NCI-H2107 (cell line): ENCODE data around the gene GPR21.

ENCODE experiments used
- DNase-seq: peaks from one replicate; lab custom pipeline; 2025; lab: John Stamatoyannopoulos, UW

GPR21 gene

DNA sequence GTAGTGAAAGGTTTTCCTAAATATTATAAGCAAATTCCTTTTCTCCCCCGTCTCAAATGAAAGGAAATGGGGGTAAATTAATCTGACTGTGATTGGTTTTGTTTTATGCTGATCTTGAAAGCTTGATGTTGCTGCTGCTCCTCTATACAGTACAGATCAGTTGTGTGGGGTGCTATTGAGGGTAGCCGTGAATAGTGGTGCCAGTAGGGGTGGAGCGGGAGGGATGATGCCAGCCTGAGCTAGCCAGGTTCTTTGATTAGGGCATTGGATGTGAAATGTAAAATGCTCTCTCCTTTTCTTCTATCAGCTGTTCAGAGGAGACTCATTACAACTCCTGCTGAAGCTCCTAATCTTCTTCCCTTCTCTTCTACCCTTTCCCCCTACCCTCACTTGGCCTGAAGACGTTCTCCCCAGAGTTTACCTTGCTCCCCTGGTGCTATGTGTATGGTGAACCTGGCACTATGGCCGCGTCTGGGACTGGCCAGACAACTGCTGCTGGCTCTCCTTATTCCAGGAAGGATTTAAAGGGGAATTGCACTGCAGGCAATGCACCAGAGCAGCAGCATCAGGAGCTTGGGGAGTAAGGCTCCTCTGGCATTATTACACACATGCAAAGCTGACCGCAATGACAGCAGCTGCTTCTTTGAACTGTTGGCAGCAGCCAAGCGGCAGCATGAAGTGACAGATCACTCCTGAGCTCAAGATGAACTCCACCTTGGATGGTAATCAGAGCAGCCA, 566 bp downstream of the GPR21 start:
- DNase-seq = no peak

DNA sequence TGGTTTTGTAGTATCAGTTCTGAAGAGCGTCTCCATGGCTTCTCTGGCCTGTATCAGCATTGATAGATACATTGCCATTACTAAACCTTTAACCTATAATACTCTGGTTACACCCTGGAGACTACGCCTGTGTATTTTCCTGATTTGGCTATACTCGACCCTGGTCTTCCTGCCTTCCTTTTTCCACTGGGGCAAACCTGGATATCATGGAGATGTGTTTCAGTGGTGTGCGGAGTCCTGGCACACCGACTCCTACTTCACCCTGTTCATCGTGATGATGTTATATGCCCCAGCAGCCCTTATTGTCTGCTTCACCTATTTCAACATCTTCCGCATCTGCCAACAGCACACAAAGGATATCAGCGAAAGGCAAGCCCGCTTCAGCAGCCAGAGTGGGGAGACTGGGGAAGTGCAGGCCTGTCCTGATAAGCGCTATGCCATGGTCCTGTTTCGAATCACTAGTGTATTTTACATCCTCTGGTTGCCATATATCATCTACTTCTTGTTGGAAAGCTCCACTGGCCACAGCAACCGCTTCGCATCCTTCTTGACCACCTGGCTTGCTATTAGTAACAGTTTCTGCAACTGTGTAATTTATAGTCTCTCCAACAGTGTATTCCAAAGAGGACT, 1.5 kb downstream of the GPR21 start:
- DNase-seq = no peak

DNA sequence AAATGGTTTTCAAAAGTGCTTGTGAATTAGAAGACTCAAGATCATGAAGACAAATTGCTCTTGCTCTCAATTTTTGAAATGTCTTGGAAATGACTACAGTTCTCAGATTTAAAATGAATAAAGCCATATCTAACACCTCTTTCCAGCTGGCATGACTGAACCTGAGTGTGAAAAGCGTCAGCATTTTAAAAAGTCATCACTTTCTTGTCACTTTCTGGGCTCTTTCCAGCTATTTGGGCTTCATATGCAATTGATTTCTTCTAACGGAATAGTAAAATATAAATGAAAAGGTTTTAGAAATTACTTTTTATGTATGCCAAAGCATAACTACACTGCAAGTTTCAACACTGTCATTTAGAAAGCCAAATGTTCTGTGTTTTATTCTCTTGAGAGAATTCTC, 2.3 kb downstream of the GPR21 start:
- DNase-seq = no peak

DNA sequence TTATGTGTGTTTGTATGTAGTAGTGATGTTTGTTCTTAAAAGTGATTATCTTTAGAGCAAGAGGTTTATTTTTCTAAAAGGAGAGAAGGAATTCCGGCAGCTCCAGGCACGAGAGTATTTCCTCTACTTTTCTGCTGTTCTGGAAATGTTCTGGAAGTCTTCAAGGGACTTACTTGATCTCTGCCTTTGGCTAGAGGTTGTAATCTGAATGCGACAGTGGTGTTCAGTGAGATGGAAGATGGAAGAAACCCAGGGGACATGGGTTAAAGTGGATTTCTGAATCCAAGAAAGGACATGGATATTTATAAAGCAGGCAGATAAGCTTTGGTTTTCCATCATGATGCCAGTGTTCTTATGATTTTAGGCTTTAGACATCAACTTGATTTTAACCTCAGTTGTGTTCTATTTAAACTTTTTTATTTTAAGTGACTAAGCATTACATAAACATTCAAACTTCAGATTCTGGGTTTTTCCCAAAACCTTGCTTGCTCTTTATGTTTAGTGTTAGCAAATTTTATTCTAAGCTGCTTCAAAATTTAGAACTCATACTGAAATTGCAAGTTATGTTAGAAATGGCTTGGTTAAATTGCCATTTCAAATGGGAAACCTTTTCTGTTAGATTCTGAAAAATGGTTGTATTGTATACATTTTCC, 3.6 kb downstream of the GPR21 start:
- DNase-seq = no peak

DNA sequence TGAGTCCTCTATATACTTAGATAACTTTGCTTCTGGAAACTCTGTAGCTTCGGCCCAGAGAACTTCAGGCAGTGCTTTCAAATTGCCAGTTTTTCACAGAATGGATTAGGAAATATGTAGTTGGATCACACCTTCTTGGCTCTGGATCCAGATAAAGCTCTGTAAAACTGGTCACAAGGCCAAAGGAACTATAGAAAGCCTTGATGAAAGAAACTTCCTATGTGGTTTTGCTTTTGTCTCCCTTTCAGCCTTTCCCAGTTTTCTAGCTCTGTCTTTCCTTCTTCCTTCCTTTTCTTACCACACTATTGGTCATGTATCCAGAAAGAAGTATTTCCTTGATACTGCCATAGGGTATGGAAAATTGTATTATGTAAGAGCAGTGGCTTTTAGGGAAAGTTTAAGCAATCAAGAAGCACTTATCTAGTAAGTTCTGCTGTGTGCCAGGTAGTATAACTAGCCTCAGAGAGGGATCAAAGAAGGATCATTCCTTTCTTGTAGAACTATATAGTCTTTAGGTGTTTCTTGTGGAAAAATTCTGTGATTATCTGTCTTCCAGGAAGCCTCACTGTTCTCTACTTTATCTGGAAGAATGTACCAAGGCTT, 6.3 kb downstream of the GPR21 start:
- no peak for DNase-seq

DNA sequence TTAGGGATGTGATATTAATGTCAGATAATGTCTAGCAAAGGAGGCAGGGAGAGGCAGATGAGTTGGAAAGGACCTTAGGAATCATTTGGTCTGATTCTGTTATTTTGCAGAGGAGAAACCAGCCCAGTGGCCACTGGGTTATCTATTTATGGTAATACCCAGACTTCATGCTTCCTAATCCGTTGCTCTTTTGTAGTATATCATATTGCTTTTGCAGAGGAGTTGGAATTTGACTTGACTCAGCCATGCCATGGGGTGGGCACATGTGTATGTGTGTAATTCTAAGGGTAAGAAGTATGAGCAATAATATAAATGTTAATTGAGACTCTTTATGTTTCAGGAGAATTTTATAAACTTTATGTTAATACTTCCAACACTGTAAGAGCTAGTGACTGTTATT, 7.3 kb downstream of the GPR21 start:
- no peak for DNase-seq

DNA sequence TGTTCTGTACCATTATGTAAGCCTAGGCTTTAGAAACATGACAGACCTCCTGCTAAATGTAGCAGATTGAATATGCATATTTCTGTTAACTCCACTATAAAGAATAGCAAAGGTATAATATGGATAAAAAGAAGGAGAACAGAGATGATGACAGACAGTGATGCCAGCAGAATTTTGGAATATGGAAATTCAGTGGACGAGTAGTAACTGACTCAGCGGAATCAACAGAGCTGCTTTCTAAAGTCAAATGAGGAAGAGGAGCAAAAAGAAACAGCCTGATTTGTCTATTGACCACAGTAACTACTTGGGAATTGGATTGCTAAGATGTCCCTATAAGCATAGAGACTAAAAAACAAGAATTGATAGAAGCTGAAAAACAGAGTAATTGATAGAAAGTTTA, 8.0 kb downstream of the GPR21 start:
- DNase-seq = no peak

DNA sequence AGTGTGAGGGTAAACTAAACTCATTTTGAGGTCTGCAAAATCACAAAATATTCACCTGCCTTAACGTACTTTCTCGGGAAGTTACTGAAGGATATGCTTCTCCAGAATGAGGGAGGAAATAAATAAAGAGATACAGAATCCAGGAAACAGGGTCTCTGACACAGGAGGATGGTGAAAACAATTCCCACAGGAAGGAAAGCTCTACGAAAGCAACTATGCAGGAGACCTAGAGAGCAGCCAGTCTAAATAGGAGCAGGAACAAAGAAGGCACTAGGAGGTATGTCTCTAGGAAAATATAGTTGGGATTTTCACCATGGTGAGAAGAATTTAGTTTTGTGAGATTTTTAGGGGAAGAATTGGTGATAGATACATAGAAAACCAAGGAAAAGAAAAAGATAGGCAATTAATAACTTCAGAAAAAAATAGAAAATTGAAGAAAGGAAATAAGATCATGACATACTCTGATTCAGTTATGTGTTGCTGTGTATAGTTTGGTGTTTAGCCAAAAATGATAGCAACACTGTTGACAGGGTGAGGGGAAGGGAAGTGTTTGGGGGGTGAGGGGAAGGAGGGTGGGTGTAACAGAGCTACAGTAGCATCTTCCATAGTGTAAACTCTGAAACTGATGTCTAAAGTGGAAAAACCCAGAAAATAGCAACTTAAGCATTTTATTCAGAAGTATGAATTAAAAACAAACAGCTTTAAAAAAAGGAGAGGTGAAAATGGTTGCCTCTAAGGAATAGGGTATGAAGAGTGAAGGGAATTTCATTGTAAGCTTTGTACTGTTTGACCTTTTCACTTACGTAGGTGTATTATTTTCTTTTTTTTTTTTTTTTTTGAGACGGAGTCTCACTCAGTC, 9.8 kb downstream of the GPR21 start:
- DNase-seq = no peak

DNA sequence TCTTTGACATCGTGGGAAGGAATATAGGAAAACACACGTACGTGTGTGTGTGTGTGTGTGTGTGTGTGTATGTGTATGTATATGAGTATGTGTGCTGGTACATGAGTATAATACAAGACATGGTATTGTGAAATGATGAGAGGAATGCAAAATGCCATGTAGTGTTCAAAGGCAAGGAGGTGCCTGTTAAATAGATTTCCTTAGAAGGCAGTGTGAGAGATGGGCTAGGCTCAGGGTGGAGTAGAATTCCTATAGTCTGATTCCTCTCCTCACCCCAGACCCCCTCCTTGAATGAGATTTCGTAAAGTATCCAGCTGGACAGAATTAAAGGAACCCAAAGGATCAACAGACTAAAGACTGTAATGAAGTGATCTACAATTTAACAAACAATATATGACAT, 11.1 kb downstream of the GPR21 start:
- DNase-seq = no peak

DNA sequence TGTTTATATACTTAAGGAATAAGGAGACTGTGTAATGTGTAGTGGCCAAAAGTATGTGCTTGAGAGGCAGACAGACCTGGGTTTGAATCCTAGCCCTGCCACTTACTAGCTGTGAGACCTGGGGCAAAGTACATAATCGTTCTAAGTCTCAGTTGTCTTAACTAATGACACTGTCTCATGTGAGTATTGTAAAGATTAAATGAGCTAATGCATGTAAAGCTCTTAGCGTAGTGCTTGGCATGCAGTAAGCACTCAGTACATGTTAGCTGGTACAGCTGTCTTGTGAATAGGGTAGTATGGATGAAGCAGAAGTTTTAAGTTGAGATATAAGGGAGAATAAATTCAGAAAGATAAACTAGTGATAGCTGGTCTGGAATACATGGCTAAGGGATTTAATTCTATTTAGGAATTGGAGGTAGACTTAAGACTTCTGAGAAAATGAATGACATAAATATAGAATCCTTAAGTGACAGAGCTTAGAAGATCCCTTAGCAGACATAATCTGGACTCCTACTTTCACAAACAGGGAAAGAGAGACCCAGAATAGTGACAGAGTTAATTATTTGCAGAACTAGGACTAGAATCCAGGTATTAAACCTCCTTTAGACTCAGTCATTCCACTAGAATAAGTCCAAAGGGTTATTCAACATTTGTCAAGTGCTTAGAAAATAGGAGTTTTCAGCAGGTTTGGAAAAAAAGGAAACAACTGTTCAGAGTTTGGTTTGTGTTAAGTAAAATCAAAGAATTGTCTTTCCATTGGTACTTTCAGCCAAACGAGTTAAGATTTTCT, 13.1 kb downstream of the GPR21 start:
- no peak for DNase-seq

DNA sequence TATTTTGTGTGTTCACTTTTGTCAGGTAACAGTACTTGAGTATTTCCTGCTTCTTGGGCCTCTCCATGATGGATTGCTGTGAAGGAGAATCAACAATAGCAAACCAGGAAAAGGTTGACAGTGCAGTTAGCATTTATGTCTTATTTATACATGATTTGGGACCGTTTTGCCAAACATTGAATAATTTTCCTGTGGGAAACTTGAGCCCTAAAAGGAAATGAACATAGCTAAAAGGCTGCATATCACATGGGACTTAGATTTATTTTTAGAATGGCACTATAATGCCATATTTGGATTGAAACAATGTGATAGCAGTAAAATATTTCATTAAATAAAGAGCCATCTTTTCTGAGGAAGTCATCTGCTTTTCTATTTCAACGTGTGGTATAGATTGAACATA, 15.3 kb downstream of the GPR21 start:
- DNase-seq = no peak

DNA sequence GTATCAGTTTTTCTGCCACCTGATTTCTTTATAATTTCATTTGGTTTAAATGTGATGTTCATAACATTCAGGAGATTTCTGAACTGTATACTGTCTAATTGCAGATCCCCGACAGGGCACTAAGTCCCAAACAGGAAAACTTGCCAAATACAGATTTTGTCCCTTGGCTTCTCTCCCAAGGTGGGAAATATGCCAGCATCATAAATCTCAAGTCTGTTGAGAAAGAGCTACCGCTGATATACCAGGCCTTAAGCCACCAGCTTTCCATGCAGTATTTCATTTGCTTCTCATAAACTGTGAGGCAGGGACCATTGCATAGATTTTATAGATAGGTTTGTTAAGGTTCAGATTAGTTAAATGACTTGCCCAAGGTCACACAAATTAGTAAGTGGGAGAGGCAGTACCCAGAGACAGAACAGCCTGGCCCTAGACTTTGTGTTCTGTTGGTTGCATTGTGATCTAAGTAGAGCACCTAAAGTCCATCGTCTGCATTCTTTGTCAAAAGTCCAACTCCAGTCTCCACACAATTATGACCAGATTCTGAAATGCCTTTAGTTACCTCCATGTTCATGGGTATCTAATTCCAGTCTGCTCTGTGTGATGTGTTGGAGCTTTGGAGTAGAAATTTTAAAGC, 16.2 kb downstream of the GPR21 start:
- no peak for DNase-seq

DNA sequence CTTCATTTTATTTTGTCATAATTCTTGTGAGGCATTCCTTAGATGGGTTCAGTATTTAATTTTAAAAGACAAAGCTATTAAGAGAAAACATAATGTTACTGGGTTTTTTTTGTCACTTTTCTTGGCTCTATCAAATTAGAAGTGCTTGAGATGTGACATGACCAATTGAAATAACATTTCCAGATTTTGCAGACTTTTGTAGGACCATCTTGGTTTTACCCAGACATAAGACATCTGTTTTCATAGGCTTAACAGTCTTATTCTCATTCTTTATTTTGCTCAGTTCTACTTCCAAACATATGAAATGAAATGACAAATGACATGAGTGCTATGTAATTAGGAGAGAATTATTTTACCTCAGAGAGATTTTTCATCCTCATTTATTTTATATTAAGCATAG, 19.6 kb downstream of the GPR21 start:
- DNase-seq = no peak

DNA sequence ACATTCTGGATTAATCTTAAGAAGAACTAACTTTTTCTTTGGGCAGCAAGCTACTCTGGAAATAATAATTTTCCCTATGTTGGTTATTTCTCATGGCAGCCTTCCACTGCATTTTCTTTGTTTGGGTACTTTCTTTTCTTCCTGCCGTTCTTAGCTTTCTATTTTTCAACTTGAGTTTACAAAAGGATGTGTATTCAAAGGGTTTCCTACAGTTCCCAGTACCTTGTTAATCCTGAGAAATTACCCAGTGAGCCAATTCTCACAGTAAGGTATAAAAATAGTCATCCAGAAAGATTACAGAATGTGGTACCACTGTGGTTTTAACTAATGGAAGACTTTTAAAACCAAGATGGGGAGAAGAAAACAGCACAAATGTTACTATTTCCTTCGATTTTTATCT, 20.2 kb downstream of the GPR21 start:
- DNase-seq = no peak

DNA sequence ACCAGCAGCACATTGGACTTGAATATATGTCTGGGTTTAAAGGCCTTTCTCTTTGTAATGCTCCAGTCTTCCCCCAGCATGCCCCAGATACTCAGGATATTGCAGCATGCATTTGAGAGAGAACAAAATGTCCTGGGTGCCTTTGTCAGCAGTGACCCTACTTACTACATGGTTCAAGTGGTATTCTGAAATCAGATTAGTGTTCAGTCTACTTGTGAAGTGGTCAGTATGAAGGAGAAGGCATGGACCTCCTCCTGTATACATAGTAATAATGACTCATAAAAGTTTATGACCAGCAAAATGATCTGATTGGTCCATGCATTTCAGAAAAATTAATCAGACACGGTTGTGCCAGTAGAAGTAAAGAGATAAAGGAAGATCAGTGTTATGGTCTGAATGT, 25.4 kb downstream of the GPR21 start:
- DNase-seq = no peak

DNA sequence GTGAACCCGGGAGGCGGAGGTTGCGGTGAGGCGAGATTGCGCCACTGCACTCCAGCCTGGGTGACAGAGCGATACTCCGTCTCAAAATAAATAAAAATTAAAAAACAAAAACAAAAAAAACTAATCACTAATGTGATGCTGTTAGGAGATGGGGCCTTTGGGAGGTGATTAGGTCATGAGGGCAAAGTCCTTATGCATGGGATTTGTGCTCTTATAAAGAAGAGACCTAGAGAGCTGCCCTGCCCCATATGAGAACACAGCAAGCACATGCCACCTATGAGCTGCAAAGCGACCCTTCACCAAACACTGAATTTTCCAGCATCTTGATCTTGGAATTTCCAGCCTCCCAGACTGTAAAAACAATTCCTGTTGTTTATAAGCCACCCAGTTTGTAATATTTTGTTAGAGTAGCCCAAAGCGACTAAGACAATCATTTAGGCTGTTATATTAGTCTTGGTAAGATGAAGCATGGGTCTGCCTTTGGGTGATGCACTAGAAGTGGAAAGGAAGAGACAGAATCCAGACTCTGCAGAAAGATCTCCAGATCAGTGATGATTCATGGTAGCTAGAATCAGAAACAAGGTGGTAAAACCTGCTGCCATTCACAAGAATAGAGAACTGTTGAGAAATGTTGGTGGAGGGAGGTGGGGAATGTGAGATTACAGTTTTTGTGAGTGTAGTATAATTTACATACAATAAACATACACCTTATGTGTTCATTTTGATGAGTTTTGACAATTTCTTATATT, 26.2 kb downstream of the GPR21 start:
- DNase-seq = no peak

DNA sequence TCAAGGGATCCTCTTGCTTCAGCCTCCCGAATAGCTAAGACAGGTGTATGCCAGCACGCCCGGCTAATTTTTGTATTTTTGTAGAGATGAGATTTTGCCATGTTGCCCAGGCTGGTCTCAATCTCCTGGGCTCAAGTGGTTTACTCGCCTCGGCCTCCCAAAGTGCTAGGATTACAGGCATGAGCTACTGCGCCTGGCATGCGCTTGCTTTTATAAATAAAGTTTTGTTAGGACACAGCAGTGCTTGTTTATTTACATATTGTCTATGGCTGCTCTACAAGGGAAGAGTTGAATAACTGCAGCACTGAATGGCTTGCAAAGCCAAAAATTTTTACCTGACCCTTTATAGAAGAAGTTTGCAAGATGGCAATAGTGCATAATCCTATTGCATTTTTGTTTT, 27.7 kb downstream of the GPR21 start:
- DNase-seq = no peak

DNA sequence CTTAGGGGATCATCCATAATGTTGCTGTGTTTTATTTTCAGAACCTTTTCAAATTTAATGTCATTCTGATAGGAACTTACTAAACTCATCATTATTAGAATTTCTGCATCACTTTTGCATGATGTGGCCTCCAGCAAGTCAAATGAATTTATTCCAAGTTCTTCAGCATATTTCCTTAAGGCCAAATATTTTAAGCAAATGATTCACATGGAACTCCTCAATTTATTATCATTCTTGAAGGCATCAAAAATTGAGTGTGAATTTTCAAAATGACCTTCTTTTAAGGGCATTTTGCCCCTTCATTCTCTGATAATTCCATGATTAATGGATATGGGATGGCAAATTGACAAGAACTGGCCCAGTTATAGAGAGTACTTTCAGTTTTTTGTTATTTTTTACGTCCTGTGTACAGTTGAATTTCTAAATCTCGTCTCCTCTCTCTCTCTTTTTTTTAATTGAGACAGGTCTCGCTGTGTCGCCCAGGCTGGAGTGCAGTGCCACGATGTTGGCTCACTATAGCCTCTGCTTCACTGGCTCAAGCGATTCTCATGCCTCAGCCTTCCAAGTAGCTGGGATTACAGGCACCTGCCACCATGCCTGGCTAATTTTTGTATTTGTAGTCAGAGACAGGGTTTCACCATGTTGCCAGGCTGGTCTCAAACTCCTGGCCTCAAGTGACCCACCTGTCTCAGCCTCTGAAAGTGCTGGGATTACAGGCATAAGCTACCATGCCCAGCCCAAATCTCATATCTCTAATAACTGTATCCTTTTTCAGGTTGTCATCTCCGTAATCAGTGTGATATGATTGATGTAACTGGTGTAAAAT, 29.1 kb downstream of the GPR21 start:
- no peak for DNase-seq

DNA sequence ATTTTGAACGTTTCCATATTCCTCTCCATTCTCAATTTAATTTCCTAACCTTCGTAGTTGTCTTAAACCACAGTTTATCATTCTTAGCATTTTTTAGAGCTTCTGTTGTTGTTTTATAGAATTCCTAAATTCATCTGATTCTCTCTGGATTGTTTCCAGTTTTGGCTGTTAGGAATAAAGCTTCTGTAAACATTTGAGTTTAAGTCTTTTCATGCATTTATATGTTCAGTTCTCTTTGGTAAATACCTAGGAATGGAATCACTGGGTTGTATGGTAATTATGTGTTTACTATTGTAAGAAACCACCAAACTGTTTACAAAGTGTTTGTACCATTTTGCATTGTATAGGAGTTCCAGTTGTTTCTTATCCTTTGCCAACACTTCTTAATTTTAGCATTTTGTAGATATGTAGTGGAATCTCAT, 29.7 kb downstream of the GPR21 start:
- DNase-seq = no peak
